Naive B cell (primary cell): ENCODE measurements around the gene BPI. TPM values are rescaled to one million over a fixed set of nuclear protein-coding genes. Genes with fewer than 3 reads are reported as not detected.

Source experiments
- ATAC-seq, 2 donors: fragments of 150-1000 bp; cut with Tn5 transposase; 2 replicates each; pipeline ENCODE4 v1.10.0; 2021; ENCODE audit warnings: low read depth in 2 of 2, mild to moderate bottlenecking in 2 of 2, moderate library complexity in 2 of 2
- DNase-seq: peaks from one replicate; pipeline ENCODE4 v3.0.0; 2022
- H3K27ac Mint-ChIP-seq, 6 donors: one replicate each; pipeline ENCODE4 v1.8.0; 2020 to 2022; ENCODE audit warnings: mild to moderate bottlenecking in 6 of 6, mixed read lengths in 6 of 6, moderate library complexity in 5 of 6, inconsistent platforms in 2 of 6
- H3K27me3 Mint-ChIP-seq, 3 donors: one replicate each; pipeline ENCODE4 v1.8.0; 2021 to 2022; ENCODE audit warnings: mixed read lengths in 3 of 3, mild to moderate bottlenecking in 1 of 3
- H3K36me3 Mint-ChIP-seq, 2 donors: one replicate each; pipeline ENCODE4 v1.8.0; 2020 to 2022; ENCODE audit warnings: mixed read lengths in 2 of 2, inconsistent platforms in 1 of 2, mild to moderate bottlenecking in 1 of 2
- H3K4me1 Mint-ChIP-seq, 3 donors: one replicate each; pipeline ENCODE4 v1.8.0; 2020 to 2022; ENCODE audit warnings: mixed read lengths in 3 of 3, inconsistent platforms in 1 of 3, mild to moderate bottlenecking in 1 of 3, moderate library complexity in 1 of 3
- H3K4me3 Mint-ChIP-seq, 8 donors: one replicate each; pipeline ENCODE4 v1.8.0; 2020 to 2022; ENCODE audit warnings: mild to moderate bottlenecking in 8 of 8, mixed read lengths in 8 of 8, moderate library complexity in 8 of 8, inconsistent platforms in 2 of 8
- H3K9me3 Mint-ChIP-seq, 7 donors: one replicate each; pipeline ENCODE4 v1.8.0; 2020 to 2022; ENCODE audit warnings: mixed read lengths in 7 of 7, mild to moderate bottlenecking in 5 of 7, inconsistent platforms in 2 of 7, moderate library complexity in 1 of 7
- polyA plus RNA-seq, 6 donors: library from polyadenylated mRNA; unstranded; fragments of 300-500 nt; fragmentation: Illumina TruSeq; gene quantifications; one replicate each; pipeline ENCODE4 v1.2.3, GENCODE V29; 2021; ENCODE audit warnings: low read depth in 6 of 6

Gene BPI
- polyA plus RNA-seq, 6 donors from 2014 or later: not detected

GRCh38 chr20:38349856-38350255 is 45.9 kb downstream of the BPI start:
- Mint-ChIP-seq H3K27ac (no peak overlapping the region), H3K36me3 (no peaks in the 10 kb centered on the region), H3K9me3 (no peaks in the 10 kb centered on the region), H3K4me1 (no peaks in the 10 kb centered on the region), H3K27me3 (peaks cover 0 to 16% (median 8%) of the 10 kb centered on the region in 3 donors), H3K4me3 (no peak overlapping the region)
- ATAC-seq: no peak
- DNase-seq: no peak

GRCh38 chr20:38350879-38351775 is 47.2 kb downstream of the BPI start:
- H3K27ac Mint-ChIP-seq: peak overlapping the region in 1 of 6 donors; percentile 64
- peaks cover 0 to 5% (median 4%) of the 10 kb centered on the region in 3 donors for H3K4me1 Mint-ChIP-seq
- no peaks in the 10 kb centered on the region for H3K9me3 Mint-ChIP-seq
- H3K27me3 Mint-ChIP-seq: peaks cover 0 to 16% (median 8%) of the 10 kb centered on the region in 3 donors
- ATAC-seq: no peak
- DNase-seq: no peak
- no peak overlapping the region for H3K4me3 Mint-ChIP-seq
- no peaks in the 10 kb centered on the region for H3K36me3 Mint-ChIP-seq

GRCh38 chr20:38353316-38353715 is 49.4 kb downstream of the BPI start:
- no peaks in the 10 kb centered on the region for H3K36me3 Mint-ChIP-seq

GRCh38 chr20:38354227-38354626 is 50.3 kb downstream of the BPI start:
- Mint-ChIP-seq H3K36me3 (no peaks in the 10 kb centered on the region), H3K4me3 (no peak overlapping the region), H3K4me1 (peaks cover 0 to 8% (median 8%) of the 10 kb centered on the region in 3 donors), H3K27me3 (peaks cover 0 to 4% (median 0%) of the 10 kb centered on the region in 3 donors), H3K27ac (no peak overlapping the region), H3K9me3 (no peaks in the 10 kb centered on the region)
- ATAC-seq (no peak), DNase-seq (no peak)

More at GRCh38 chr20:38353316-38353715, 49.4 kb downstream of the BPI start:
- DNase-seq (no peak), ATAC-seq (no peak)
- Mint-ChIP-seq H3K9me3 (no peaks in the 10 kb centered on the region), H3K4me3 (no peak overlapping the region), H3K4me1 (peaks cover 0 to 8% (median 8%) of the 10 kb centered on the region in 3 donors), H3K27me3 (peaks cover 0 to 4% (median 0%) of the 10 kb centered on the region in 3 donors), H3K27ac (no peak overlapping the region)

- Mint-ChIP-seq H3K9me3 (no peaks in the 10 kb centered on the region), H3K27me3 (peaks cover 0 to 4% (median 0%) of the 10 kb centered on the region in 3 donors), H3K27ac (peak overlapping the region in 1 of 6 donors; percentile 74), H3K4me3 (no peak overlapping the region), H3K36me3 (no peaks in the 10 kb centered on the region), H3K4me1 (peaks cover 0 to 8% (median 8%) of the 10 kb centered on the region in 3 donors)
- DNase-seq (no peak), ATAC-seq (no peak)
These were observed 51.4 kb downstream of the BPI start for GRCh38 chr20:38355161-38356012.

GRCh38 chr20:38357653-38358207 is 53.8 kb downstream of the BPI start:
- ATAC-seq (no peak), DNase-seq (no peak)
- no peaks in the 10 kb centered on the region for H3K36me3 Mint-ChIP-seq

GRCh38 chr20:38358556-38358955 is 54.6 kb downstream of the BPI start:
- Mint-ChIP-seq H3K27ac (no peak overlapping the region), H3K4me1 (peaks cover 0 to 8% (median 8%) of the 10 kb centered on the region in 3 donors), H3K36me3 (no peaks in the 10 kb centered on the region), H3K4me3 (peak overlapping the region in 1 of 8 donors; percentile 19), H3K27me3 (peaks cover 0 to 7% (median 0%) of the 10 kb centered on the region in 3 donors), H3K9me3 (no peaks in the 10 kb centered on the region)
- ATAC-seq (no peak), DNase-seq (no peak)

More at GRCh38 chr20:38357653-38358207, 53.8 kb downstream of the BPI start:
- peak overlapping the region in 1 of 6 donors; percentile 18 for H3K27ac Mint-ChIP-seq
- H3K4me1 Mint-ChIP-seq: peaks cover 0 to 8% (median 8%) of the 10 kb centered on the region in 3 donors
- no peak overlapping the region for H3K4me3 Mint-ChIP-seq
- H3K27me3 Mint-ChIP-seq: no peaks in the 10 kb centered on the region
- H3K9me3 Mint-ChIP-seq: no peaks in the 10 kb centered on the region

- Mint-ChIP-seq H3K4me1 (no peaks in the 10 kb centered on the region), H3K27ac (peak overlapping the region in 1 of 6 donors; percentile 5), H3K27me3 (peaks cover 8 to 16% (median 8%) of the 10 kb centered on the region in 3 donors), H3K4me3 (no peak overlapping the region), H3K9me3 (no peaks in the 10 kb centered on the region), H3K36me3 (no peaks in the 10 kb centered on the region)
- DNase-seq (no peak), ATAC-seq (no peak)
These were observed 59.2 kb downstream of the BPI start for GRCh38 chr20:38363004-38363747.

GRCh38 chr20:38369389-38369788 is 65.4 kb downstream of the BPI start:
- Mint-ChIP-seq H3K27ac (peak overlapping the region in 1 of 6 donors; percentile 0), H3K9me3 (no peaks in the 10 kb centered on the region), H3K27me3 (peaks cover 4 to 21% (median 17%) of the 10 kb centered on the region in 3 donors), H3K4me3 (no peak overlapping the region), H3K36me3 (no peaks in the 10 kb centered on the region), H3K4me1 (peaks cover 0 to 8% (median 6%) of the 10 kb centered on the region in 3 donors)
- DNase-seq (no peak), ATAC-seq (peak in 1 of 2 donors; percentile 40)

- no peak overlapping the region for H3K27ac Mint-ChIP-seq
- H3K9me3 Mint-ChIP-seq: peaks cover 0 to 2% (median 0%) of the 10 kb centered on the region in 7 donors
- DNase-seq (no peak), ATAC-seq (no peak)
- peaks cover 0 to 14% (median 13%) of the 10 kb centered on the region in 3 donors for H3K27me3 Mint-ChIP-seq
- H3K4me3 Mint-ChIP-seq: no peak overlapping the region
- no peaks in the 10 kb centered on the region for H3K36me3 Mint-ChIP-seq
- peaks cover 0 to 8% (median 6%) of the 10 kb centered on the region in 3 donors for H3K4me1 Mint-ChIP-seq
These were observed 68.8 kb downstream of the BPI start for GRCh38 chr20:38372806-38373205.

- no peak overlapping the region for H3K27ac Mint-ChIP-seq
- ATAC-seq: no peak
These were observed 69.4 kb downstream of the BPI start for GRCh38 chr20:38373231-38373867.

GRCh38 chr20:38373898-38374297 is 69.9 kb downstream of the BPI start:
- peaks cover 0 to 2% (median 0%) of the 10 kb centered on the region in 7 donors for H3K9me3 Mint-ChIP-seq
- no peak overlapping the region for H3K27ac Mint-ChIP-seq
- peaks cover 0 to 12% (median 11%) of the 10 kb centered on the region in 3 donors for H3K27me3 Mint-ChIP-seq
- ATAC-seq: no peak
- no peak overlapping the region for H3K4me3 Mint-ChIP-seq
- no peaks in the 10 kb centered on the region for H3K36me3 Mint-ChIP-seq
- no peak for DNase-seq
- H3K4me1 Mint-ChIP-seq: peaks cover 0 to 8% (median 6%) of the 10 kb centered on the region in 3 donors

More at GRCh38 chr20:38373231-38373867, 69.4 kb downstream of the BPI start:
- DNase-seq: no peak
- H3K4me1 Mint-ChIP-seq: peaks cover 0 to 8% (median 6%) of the 10 kb centered on the region in 3 donors
- H3K9me3 Mint-ChIP-seq: peaks cover 0 to 2% (median 0%) of the 10 kb centered on the region in 7 donors
- no peak overlapping the region for H3K4me3 Mint-ChIP-seq
- peaks cover 0 to 13% (median 12%) of the 10 kb centered on the region in 3 donors for H3K27me3 Mint-ChIP-seq
- no peaks in the 10 kb centered on the region for H3K36me3 Mint-ChIP-seq
